Prostate gland (tissue), 2 donors: ENCODE results near the gene LDLRAD4. TPM values are rescaled to one million over a fixed set of nuclear protein-coding genes. Genes with fewer than 3 reads are reported as not detected.

ENCODE experiments used
- DNase-seq: peaks from one replicate; pipeline ENCODE4 v3.0.0-alpha.2; 2019; ENCODE audit warnings: low spot score
- H3K27ac ChIP-seq, 2 donors: fragments of 200-600 bp; sonication (generic); 2 replicates each; pipeline ENCODE4 v1.5.1; 2017 to 2019
- H3K27me3 ChIP-seq: fragments of 200-600 bp; sonication (generic); replicated peaks from 2 replicates; pipeline ENCODE4 v1.5.1; 2019; ENCODE audit not compliant: insufficient read depth
- H3K36me3 ChIP-seq, 2 donors: fragments of 200-600 bp; sonication (generic); 1 replicate in 1 of 2; 2 replicates in 1 of 2; pipeline versions ENCODE4 v1.5.1 to v1.8.1; 2017 to 2019
- H3K4me1 ChIP-seq: fragments of 200-600 bp; sonication (generic); replicated peaks from 2 replicates; pipeline ENCODE4 v1.5.1; 2019
- H3K4me3 ChIP-seq, 2 donors: fragments of 200-600 bp; sonication (generic); 2 replicates each; pipeline ENCODE4 v1.5.1; 2017 to 2019
- H3K9me3 ChIP-seq: fragments of 200-600 bp; sonication (generic); 2 replicates; pipeline ENCODE4 v1.5.1; 2017
- POLR2A ChIP-seq: fragments of 450-650 bp; IDR thresholded peaks from one replicate; pipeline ENCODE4 v1.6.1; 2016; ENCODE audit warnings: antibody characterized with exemption, mild to moderate bottlenecking
- POLR2AphosphoS5 ChIP-seq: sonication (generic); formaldehyde crosslinking; IDR thresholded peaks from one replicate; pipeline ENCODE4 v1.6.1; 2017; ENCODE audit warnings: antibody characterized with exemption
- WGBS: methylation state at CpG from one replicate; pipeline ENCODE4 v1.1.5; 2018; 5-methylcytosine and 5-hydroxymethylcytosine counted together
- intact Hi-C: fragments of 100-400 bp; cut with DNase I; formaldehyde crosslinking; loops from one replicate; pipeline ENCODE4 v1.14.2; 2022
- total RNA-seq, 2 donors: library from RNA; depleted of rRNA; stranded (reverse); fragments of >200 nt; gene quantifications; one replicate each; pipeline ENCODE4 v1.1.0, GENCODE V29; 2016
- TF ChIP-seq, protein P1 (sequence below), 4 experiments: fragments of 200-600 bp in 2 of 4; fragments of 450-650 bp in 2 of 4; sonication (generic) in 2 of 4; IDR thresholded peaks; 1 replicate in 3 of 4; 2 replicates in 1 of 4; pipeline ENCODE4 v1.5.1; 2016 to 2019; ENCODE audit warnings: antibody characterized with exemption in 4 of 4, mild to moderate bottlenecking in 2 of 4, moderate library complexity in 2 of 4

The LDLRAD4 gene
- total RNA-seq, 2 donors from 2014 or later = 59.9 to 107 TPM

DNA sequence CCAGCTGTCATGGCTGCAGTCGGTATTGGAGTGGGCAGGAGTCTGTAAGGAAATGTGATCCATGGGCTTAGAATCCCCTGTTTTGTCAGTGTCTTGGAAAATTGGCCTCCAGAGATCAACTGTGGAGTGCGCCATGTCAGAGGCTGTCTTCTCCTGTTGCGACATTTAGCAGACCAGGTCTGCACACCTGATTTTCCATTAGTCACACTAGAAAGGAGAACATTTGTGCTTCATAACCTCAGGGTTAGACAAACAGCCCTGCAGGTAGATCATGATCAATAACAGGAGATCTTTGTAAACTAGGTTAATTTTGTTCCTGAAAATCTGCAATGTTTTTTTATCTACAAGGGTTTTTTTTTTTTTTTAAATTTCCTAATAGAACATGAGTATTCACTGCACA lies 28.0 kb downstream of the LDLRAD4 start:
- H3K27me3 ChIP-seq = no peaks in the 10 kb centered on the region

DNA sequence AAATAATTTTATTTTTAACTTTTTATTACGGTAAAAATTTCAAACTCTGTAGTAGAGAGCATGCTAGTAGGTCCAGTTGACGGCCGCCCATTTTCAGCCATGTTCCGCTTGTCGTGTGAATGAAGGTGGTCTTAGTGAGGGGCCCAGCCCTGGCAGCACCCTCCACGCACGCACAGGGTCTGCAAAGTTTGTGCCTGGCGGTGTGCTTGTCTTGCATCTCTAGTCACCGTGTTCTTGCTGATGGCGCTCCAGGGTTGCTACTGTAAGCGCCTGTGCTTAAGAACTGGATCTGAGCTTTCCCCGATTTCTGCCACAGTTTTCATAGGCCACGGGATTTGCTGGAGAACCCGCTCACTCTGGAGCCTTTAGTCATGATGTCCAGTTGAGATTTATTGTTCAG lies 28.9 kb downstream of the LDLRAD4 start:
- WGBS = 97% methylated on average over 14 of the region's 14 CpGs
- intact Hi-C loops = no loop called here
- H3K9me3 ChIP-seq = no peaks in the 10 kb centered on the region
- TF ChIP-seq POLR2AphosphoS5 (no peak), POLR2A (no peak)
- TF ChIP-seq, protein P1, sequence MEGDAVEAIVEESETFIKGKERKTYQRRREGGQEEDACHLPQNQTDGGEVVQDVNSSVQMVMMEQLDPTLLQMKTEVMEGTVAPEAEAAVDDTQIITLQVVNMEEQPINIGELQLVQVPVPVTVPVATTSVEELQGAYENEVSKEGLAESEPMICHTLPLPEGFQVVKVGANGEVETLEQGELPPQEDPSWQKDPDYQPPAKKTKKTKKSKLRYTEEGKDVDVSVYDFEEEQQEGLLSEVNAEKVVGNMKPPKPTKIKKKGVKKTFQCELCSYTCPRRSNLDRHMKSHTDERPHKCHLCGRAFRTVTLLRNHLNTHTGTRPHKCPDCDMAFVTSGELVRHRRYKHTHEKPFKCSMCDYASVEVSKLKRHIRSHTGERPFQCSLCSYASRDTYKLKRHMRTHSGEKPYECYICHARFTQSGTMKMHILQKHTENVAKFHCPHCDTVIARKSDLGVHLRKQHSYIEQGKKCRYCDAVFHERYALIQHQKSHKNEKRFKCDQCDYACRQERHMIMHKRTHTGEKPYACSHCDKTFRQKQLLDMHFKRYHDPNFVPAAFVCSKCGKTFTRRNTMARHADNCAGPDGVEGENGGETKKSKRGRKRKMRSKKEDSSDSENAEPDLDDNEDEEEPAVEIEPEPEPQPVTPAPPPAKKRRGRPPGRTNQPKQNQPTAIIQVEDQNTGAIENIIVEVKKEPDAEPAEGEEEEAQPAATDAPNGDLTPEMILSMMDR (IDR thresholded peaks at IDR 0.05) = no peak
- no peak overlapping the region for H3K4me3 ChIP-seq
- no peak for DNase-seq
- no peaks in the 10 kb centered on the region for H3K36me3 ChIP-seq
- no peaks in the 10 kb centered on the region for H3K27me3 ChIP-seq
- no peaks in the 10 kb centered on the region for H3K4me1 ChIP-seq
- H3K27ac ChIP-seq = no peak overlapping the region

More for the DNA sequence above, 28.0 kb downstream of the LDLRAD4 start:
- H3K36me3 ChIP-seq = no peaks in the 10 kb centered on the region
- H3K9me3 ChIP-seq = no peaks in the 10 kb centered on the region
- no peak overlapping the region for H3K27ac ChIP-seq
- intact Hi-C loops = no loop called here
- no peak for DNase-seq
- TF ChIP-seq POLR2AphosphoS5 = no peak
- TF ChIP-seq, protein P1 (IDR thresholded peaks at IDR 0.05) = no peak
- no peak for TF ChIP-seq POLR2A
- H3K4me1 ChIP-seq = no peaks in the 10 kb centered on the region
- no peak overlapping the region for H3K4me3 ChIP-seq
- WGBS = 92% methylated on average over 3 of the region's 3 CpGs

DNA sequence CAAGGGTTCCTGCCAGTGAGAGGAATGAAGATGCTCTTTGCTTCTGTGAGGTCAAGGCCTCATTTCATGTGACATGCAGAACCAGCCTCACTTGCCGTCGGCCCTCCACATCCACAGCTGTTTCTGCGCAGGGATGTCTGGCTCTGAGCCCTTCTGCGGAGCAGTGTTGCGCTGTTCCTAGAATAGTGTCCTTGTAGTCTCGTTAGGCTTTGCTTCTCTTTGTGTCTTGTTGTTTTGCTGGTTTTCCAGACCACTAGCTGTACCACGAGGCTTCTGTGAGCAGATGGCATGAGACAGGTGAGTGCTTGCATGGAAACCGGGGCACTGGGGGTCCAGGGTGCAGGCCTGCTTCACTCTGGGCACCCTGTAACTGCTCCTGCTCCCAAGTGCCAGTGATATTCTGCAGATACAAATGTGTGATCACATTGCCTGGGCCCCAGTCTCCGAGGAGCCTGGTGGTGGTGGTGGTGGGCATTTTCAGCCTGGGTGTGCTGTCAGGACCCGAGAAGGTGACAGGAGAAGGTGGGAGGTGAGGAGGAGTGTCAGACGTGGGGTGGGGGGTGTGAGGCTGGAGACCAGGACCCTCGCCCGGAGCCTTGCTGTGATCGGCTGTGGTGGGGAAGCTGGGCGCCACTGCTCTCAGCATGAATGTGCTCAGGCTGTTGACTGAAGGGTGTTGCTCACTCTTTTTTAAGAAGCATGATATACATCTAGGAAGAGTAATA lies 34.3 kb downstream of the LDLRAD4 start:
- H3K9me3 ChIP-seq = no peaks in the 10 kb centered on the region
- H3K27ac ChIP-seq = no peak overlapping the region
- TF ChIP-seq POLR2AphosphoS5 = no peak
- no peak for TF ChIP-seq POLR2A
- TF ChIP-seq, protein P1 (IDR thresholded peaks at IDR 0.05) = no peak
- no peaks in the 10 kb centered on the region for H3K36me3 ChIP-seq
- no peaks in the 10 kb centered on the region for H3K4me1 ChIP-seq
- intact Hi-C loops = no loop called here
- no peak overlapping the region for H3K4me3 ChIP-seq
- no peaks in the 10 kb centered on the region for H3K27me3 ChIP-seq
- no peak for DNase-seq
- 90% methylated on average over 15 of the region's 15 CpGs for WGBS

DNA sequence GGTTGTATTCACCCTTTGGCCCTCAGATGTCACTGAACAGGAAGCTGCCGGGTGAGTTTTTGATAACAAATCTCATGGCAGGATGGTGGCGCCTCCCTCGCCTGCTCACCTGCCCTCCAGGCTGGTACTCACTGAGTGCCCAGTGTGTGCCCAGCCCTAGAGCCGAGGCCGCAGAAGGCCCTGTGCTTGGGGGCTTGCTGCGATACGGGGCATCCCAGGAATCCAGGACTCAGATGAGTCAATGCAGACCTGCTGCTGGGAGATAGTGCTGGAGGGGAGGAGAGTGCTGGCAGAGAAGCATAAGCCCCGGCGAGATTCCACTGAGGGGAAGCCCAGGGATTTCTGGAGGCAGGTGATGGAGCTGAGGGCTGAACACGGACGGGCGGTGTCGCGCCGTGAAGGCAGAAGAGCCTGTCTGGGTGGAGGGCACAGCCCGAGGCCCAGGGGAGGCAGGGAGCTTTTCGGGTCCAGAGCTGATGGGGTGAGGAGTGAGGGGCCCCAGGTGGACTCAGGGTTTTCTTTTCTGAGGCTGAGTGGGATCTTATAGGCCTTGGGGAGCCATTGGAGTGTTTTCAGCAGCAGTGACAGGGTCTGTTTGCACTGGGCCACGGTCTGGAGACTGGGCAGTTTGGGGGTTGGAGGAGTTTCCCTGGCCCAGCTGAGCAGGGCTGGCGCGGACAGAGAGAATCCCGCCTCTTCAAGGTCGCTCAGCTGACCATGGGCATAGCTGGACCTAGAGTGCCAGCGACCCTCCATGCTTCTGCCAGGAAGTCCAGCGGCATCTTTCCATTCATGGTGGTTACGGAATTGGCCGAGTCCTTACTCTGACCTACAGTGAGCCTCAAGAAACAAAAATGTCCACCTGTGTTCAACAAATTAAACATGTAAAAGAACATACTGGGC lies 35.5 kb downstream of the LDLRAD4 start:
- no peak overlapping the region for H3K4me3 ChIP-seq
- no peaks in the 10 kb centered on the region for H3K27me3 ChIP-seq
- intact Hi-C loops = no loop called here
- H3K27ac ChIP-seq = no peak overlapping the region
- H3K4me1 ChIP-seq = no peaks in the 10 kb centered on the region
- no peak for DNase-seq
- TF ChIP-seq, protein P1 (IDR thresholded peaks at IDR 0.05) = no peak
- TF ChIP-seq POLR2A = no peak
- no peak for TF ChIP-seq POLR2AphosphoS5
- 91% methylated on average over 26 of the region's 26 CpGs for WGBS
- H3K36me3 ChIP-seq = no peaks in the 10 kb centered on the region
- no peaks in the 10 kb centered on the region for H3K9me3 ChIP-seq
